Chondrocyte (in vitro differentiated cells): Measurements from ENCODE around the gene DCTN2. TPM values are rescaled to one million over a fixed set of nuclear protein-coding genes. Genes with fewer than 3 reads are reported as not detected.

ENCODE experiments used
- DNase-seq: peaks from one replicate; pipeline ENCODE4 v3.0.0; 2021; ENCODE audit warnings: mixed read lengths, low spot score
- H3K27ac Mint-ChIP-seq: one replicate; pipeline ENCODE4 v1.8.0; 2021; ENCODE audit warnings: mild to moderate bottlenecking, moderate library complexity, mixed read lengths; ENCODE audit not compliant: unreplicated experiment
- H3K27me3 Mint-ChIP-seq: 2 replicates; pipeline ENCODE4 v1.8.0; 2021; ENCODE audit warnings: low read depth, mixed read lengths
- H3K36me3 Mint-ChIP-seq: 2 replicates; pipeline ENCODE4 v1.8.0; 2021; ENCODE audit warnings: low read depth, mixed read lengths
- H3K4me1 Mint-ChIP-seq: 2 replicates; pipeline ENCODE4 v1.8.0; 2021; ENCODE audit warnings: low read depth, mild to moderate bottlenecking, mixed read lengths
- H3K4me3 Mint-ChIP-seq: one replicate; pipeline ENCODE4 v1.8.0; 2021; ENCODE audit warnings: mild to moderate bottlenecking, moderate library complexity, mixed read lengths; ENCODE audit not compliant: unreplicated experiment
- H3K9me3 Mint-ChIP-seq: 2 replicates; pipeline ENCODE4 v1.8.0; 2021; ENCODE audit warnings: low read depth, mixed read lengths
- total RNA-seq: library from RNA; stranded (reverse); gene quantifications from 3 replicates; pipeline ENCODE4 v1.2.1, GENCODE V29; 2021
- TF ChIP-seq, protein P1 (sequence below): fragments of 200-600 bp; sonication (generic); IDR thresholded peaks from 2 replicates; pipeline ENCODE4 v1.5.0; 2021; ENCODE audit warnings: antibody characterized with exemption, mild to moderate bottlenecking, moderate library complexity

Gene DCTN2
- total RNA-seq, 1 donor from 2014 or later, result 112 TPM

DNA sequence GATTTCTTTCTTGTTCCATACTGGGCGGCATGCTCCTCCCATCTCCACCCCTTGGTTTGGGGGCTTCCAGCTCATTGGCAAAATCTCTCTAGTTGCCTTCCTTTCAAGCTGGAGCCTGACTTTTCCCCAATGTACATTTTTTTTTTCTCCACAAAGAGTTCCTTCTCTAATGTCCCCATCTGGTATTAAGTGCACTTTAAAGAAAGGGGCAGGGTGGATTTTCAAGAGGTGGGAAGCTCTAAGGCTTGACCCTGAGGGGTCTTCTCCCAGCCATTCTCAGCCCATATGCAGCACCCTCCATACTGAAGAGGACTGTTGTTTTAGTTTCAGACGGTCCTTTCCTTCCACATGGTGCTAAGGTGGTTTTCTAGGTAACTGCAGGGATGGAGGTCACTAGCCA, 38.2 kb upstream of the DCTN2 start:
- Mint-ChIP-seq H3K27ac (no peak overlapping the region), H3K9me3 (no peaks in the 10 kb centered on the region), H3K4me3 (no peak overlapping the region), H3K36me3 (peaks cover 4% of the 10 kb centered on the region), H3K27me3 (no peaks in the 10 kb centered on the region), H3K4me1 (no peaks in the 10 kb centered on the region)
- TF ChIP-seq, protein P1, sequence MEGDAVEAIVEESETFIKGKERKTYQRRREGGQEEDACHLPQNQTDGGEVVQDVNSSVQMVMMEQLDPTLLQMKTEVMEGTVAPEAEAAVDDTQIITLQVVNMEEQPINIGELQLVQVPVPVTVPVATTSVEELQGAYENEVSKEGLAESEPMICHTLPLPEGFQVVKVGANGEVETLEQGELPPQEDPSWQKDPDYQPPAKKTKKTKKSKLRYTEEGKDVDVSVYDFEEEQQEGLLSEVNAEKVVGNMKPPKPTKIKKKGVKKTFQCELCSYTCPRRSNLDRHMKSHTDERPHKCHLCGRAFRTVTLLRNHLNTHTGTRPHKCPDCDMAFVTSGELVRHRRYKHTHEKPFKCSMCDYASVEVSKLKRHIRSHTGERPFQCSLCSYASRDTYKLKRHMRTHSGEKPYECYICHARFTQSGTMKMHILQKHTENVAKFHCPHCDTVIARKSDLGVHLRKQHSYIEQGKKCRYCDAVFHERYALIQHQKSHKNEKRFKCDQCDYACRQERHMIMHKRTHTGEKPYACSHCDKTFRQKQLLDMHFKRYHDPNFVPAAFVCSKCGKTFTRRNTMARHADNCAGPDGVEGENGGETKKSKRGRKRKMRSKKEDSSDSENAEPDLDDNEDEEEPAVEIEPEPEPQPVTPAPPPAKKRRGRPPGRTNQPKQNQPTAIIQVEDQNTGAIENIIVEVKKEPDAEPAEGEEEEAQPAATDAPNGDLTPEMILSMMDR, result no peak
- DNase-seq, result no peak

- H3K36me3 Mint-ChIP-seq, result peaks cover 5% of the 10 kb centered on the region
- no peak overlapping the region for H3K27ac Mint-ChIP-seq
- DNase-seq, result no peak
- TF ChIP-seq, protein P1, result no peak
- no peaks in the 10 kb centered on the region for H3K4me1 Mint-ChIP-seq
- no peak overlapping the region for H3K4me3 Mint-ChIP-seq
- H3K9me3 Mint-ChIP-seq, result no peaks in the 10 kb centered on the region
- no peaks in the 10 kb centered on the region for H3K27me3 Mint-ChIP-seq
These were observed 37.7 kb upstream of the DCTN2 start for GRCh38 chr12:57584690-57585089.

- Mint-ChIP-seq H3K9me3 (no peaks in the 10 kb centered on the region), H3K27ac (no peak overlapping the region), H3K4me3 (no peak overlapping the region), H3K36me3 (peaks cover 7% of the 10 kb centered on the region), H3K27me3 (no peaks in the 10 kb centered on the region), H3K4me1 (no peaks in the 10 kb centered on the region)
- TF ChIP-seq, protein P1, result no peak
- DNase-seq, result no peak
These were observed 37.1 kb upstream of the DCTN2 start for GRCh38 chr12:57584050-57584449.

DNA sequence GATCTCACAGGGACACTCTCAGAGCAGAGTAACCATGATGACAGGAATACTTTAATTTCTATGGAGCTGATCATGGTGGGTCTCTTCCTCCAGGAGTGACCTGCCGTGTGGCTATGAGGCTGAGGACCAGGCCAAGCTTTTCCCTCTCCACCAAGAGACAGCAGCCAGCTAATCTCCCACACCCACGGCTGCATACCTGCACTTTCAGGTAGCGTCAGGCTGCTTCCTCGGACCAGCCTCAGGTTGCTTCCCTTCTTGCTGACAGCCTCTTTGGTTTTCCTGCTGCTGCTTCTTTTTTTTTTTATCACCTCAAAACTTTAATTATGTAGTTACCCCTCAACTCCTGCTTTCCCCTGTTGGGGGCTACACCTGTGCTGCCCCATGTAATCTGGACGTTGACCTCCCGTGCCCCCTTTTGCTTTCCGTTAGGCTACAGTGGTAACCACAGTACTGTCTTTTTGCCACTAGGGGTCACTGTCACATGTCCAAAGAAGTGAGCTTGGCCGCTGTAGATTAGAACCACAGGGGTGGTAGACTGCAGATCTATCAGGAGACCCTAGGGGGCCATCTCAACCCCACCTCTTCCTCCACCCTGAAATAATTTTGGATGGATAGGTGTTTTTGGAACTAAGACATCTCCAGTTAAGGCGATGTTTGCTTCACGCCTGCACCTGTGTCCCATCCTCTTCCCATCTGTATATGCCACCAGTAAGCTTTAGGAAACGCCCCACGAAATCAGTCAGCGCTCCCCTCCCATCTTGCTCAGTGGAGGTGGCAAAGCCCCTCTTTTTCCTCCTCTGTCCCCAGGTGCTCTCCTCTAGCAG, 36.2 kb upstream of the DCTN2 start:
- no peaks in the 10 kb centered on the region for H3K4me1 Mint-ChIP-seq
- H3K9me3 Mint-ChIP-seq, result no peaks in the 10 kb centered on the region
- peaks cover 9% of the 10 kb centered on the region for H3K36me3 Mint-ChIP-seq
- H3K27ac Mint-ChIP-seq, result no peak overlapping the region
- H3K4me3 Mint-ChIP-seq, result no peak overlapping the region
- TF ChIP-seq, protein P1, result peak; percentile 98
- H3K27me3 Mint-ChIP-seq, result no peaks in the 10 kb centered on the region
- no peak for DNase-seq

GRCh38 chr12:57582440-57582839, 35.4 kb upstream of the DCTN2 start:
- Mint-ChIP-seq H3K4me3 (no peak overlapping the region), H3K9me3 (no peaks in the 10 kb centered on the region), H3K36me3 (peaks cover 9% of the 10 kb centered on the region), H3K27ac (no peak overlapping the region), H3K4me1 (no peaks in the 10 kb centered on the region), H3K27me3 (no peaks in the 10 kb centered on the region)
- TF ChIP-seq, protein P1, result no peak
- no peak for DNase-seq
